HFFc6 (cell line): Measurements from ENCODE around the gene KRTAP10-1. TPM values are rescaled to one million over a fixed set of nuclear protein-coding genes. Genes with fewer than 3 reads are reported as not detected.

Experiments
- DNase-seq: peaks from one replicate; pipeline ENCODE4 v3.0.0-alpha.2; 2018
- H3K27ac Mint-ChIP-seq: 2 replicates; pipeline ENCODE4 v1.8.0; 2020; ENCODE audit warnings: mild to moderate bottlenecking, mixed read lengths
- H3K27me3 Mint-ChIP-seq: 2 replicates; pipeline ENCODE4 v1.8.0; 2021; ENCODE audit warnings: mild to moderate bottlenecking, moderate library complexity, mixed read lengths; ENCODE audit not compliant: insufficient read depth
- H3K36me3 Mint-ChIP-seq: 2 replicates; pipeline ENCODE4 v1.8.0; 2021; ENCODE audit warnings: low read depth, mixed read lengths
- H3K4me1 Mint-ChIP-seq: 2 replicates; pipeline ENCODE4 v1.8.0; 2020; ENCODE audit warnings: low read depth, mixed read lengths
- H3K4me3 Mint-ChIP-seq: 2 replicates; pipeline ENCODE4 v1.8.0; 2020; ENCODE audit warnings: mild to moderate bottlenecking, moderate library complexity, mixed read lengths
- H3K9me3 Mint-ChIP-seq: 2 replicates; pipeline ENCODE4 v1.8.0; 2020; ENCODE audit warnings: mild to moderate bottlenecking, mixed read lengths
- CTCF ChIP-seq: fragments of 200-600 bp; sonication (generic); IDR thresholded peaks from 2 replicates; pipeline ENCODE4 v1.5.0; 2021; ENCODE audit warnings: antibody characterized with exemption, mild to moderate bottlenecking
- long read RNA-seq: library from polyadenylated mRNA; unstranded; transcript quantifications from one replicate; pipeline ENCODE4 v2.0.0, GENCODE V29; 2019
- total RNA-seq, 6 experiments: library from RNA; stranded (reverse); fragmentation: NEBNext Ultra II Directional; extraction: Animal tissue kit (Norgen Biotek cat#: 25700); gene quantifications; 2 replicates in 1 of 6; 3 replicates in 5 of 6; pipeline ENCODE4 v1.2.3, GENCODE V29; 2021

KRTAP10-1 gene
- total RNA-seq = not detected
- long read RNA-seq = 0 reads

- peaks cover 6% of the 10 kb centered on the region for H3K27me3 Mint-ChIP-seq
- peaks cover 10% of the 10 kb centered on the region; the same call in 1 of the 2 replicates for H3K9me3 Mint-ChIP-seq
- no peak for TF ChIP-seq CTCF
- H3K27ac Mint-ChIP-seq = no peak within 1 kb of the TSS
- no peaks in the 10 kb centered on the region for H3K4me1 Mint-ChIP-seq
- no peak within 1 kb of the TSS for H3K4me3 Mint-ChIP-seq
- no peaks in the 10 kb centered on the region; the same call in none of the 2 replicates for H3K36me3 Mint-ChIP-seq
- no peak for DNase-seq
Measured at GRCh38 chr21:44539991-44540666, at the start of gene KRTAP10-1. TSS of gene KRTAP10-1 (minus strand) at chr21:44540195. CDS start at chr21:44540150, 45 bp downstream.

GRCh38 chr21:44589094-44589493 lies 49.1 kb upstream of the KRTAP10-1 start:
- H3K4me3 Mint-ChIP-seq = no peak overlapping the region
- no peak overlapping the region for H3K27ac Mint-ChIP-seq
- peaks cover 9% of the 10 kb centered on the region; the same call in 1 of the 2 replicates for H3K4me1 Mint-ChIP-seq
- DNase-seq = no peak
- no peak for TF ChIP-seq CTCF
- H3K27me3 Mint-ChIP-seq = peaks cover 5% of the 10 kb centered on the region
- peaks cover 15% of the 10 kb centered on the region for H3K9me3 Mint-ChIP-seq
- H3K36me3 Mint-ChIP-seq = no peaks in the 10 kb centered on the region; the same call in 1 of the 2 replicates

- Mint-ChIP-seq H3K4me3 (no peak overlapping the region), H3K4me1 (no peaks in the 10 kb centered on the region), H3K27me3 (peaks cover 5% of the 10 kb centered on the region), H3K9me3 (peaks cover 36% of the 10 kb centered on the region), H3K27ac (no peak overlapping the region), H3K36me3 (no peaks in the 10 kb centered on the region; the same call in none of the 2 replicates)
- TF ChIP-seq CTCF = no peak
- no peak for DNase-seq
Measured at GRCh38 chr21:44585892-44586291, 45.9 kb upstream of the KRTAP10-1 start.

- peaks cover 46% of the 10 kb centered on the region for H3K9me3 Mint-ChIP-seq
- H3K27me3 Mint-ChIP-seq = peaks cover 5% of the 10 kb centered on the region
- H3K4me1 Mint-ChIP-seq = no peaks in the 10 kb centered on the region
- TF ChIP-seq CTCF = no peak
- H3K36me3 Mint-ChIP-seq = no peaks in the 10 kb centered on the region; the same call in none of the 2 replicates
- no peak overlapping the region for H3K4me3 Mint-ChIP-seq
- no peak for DNase-seq
- no peak overlapping the region for H3K27ac Mint-ChIP-seq
Measured at GRCh38 chr21:44583800-44584147, 43.8 kb upstream of the KRTAP10-1 start.

- TF ChIP-seq CTCF = no peak
- Mint-ChIP-seq H3K4me1 (no peaks in the 10 kb centered on the region), H3K9me3 (peaks cover 49% of the 10 kb centered on the region), H3K27me3 (peaks cover 5% of the 10 kb centered on the region), H3K4me3 (no peak overlapping the region), H3K36me3 (no peaks in the 10 kb centered on the region; the same call in none of the 2 replicates), H3K27ac (no peak overlapping the region)
- peak; percentile 9 for DNase-seq
Measured at GRCh38 chr21:44583089-44583799, 43.2 kb upstream of the KRTAP10-1 start.
